ENCODE measurements around the gene RPTOR.

Gene RPTOR

GRCh38 chr17:80498920-80499410 is 45.7 kb upstream of the RPTOR start:
- Histone ChIP-seq H3K9ac (ENCODE audit: low read length) (peak overlapping the region; percentile 76), H3F3A (ENCODE audit: insufficient read depth, low read length) (0 out of 2 replicates have a peak, but pooled peaks cover 9% of the 10 kb centered on the region), H3K4me2 (ENCODE audit: low read length) (peak overlapping the region; percentile 81), H3K36me3 (ENCODE audit: insufficient read depth, low read length) (no peaks in the 10 kb centered on the region), H3K79me2 (ENCODE audit: insufficient read depth, low read length) (no peaks in the 10 kb centered on the region), H3K27me3 (ENCODE audit: insufficient read depth, low read length) (no peaks in the 10 kb centered on the region; the same call in 1 of the 2 replicates), H3K27ac (ENCODE audit: low read depth, low read length, poor library complexity, severe bottlenecking) (peak overlapping the region; percentile 89), H3K4me1 (ENCODE audit: insufficient read depth, low read length, severe bottlenecking) (peaks cover 45% of the 10 kb centered on the region), H4K20me1 (ENCODE audit: insufficient read depth, low read length) (no peaks in the 10 kb centered on the region), H3K9me3 (ENCODE audit: low read length) (peaks cover 4% of the 10 kb centered on the region; the same call in 1 of the 2 replicates), H2AFZ (ENCODE audit: low read length) (no peak overlapping the region), H3K4me3 (ENCODE audit: low read depth, low read length, poor library complexity, severe bottlenecking) (peak overlapping the region; percentile 56), H3K9me2 (ENCODE audit: low read depth, low read length) (no peaks in the 10 kb centered on the region)
- TF ChIP-seq, protein P1, sequence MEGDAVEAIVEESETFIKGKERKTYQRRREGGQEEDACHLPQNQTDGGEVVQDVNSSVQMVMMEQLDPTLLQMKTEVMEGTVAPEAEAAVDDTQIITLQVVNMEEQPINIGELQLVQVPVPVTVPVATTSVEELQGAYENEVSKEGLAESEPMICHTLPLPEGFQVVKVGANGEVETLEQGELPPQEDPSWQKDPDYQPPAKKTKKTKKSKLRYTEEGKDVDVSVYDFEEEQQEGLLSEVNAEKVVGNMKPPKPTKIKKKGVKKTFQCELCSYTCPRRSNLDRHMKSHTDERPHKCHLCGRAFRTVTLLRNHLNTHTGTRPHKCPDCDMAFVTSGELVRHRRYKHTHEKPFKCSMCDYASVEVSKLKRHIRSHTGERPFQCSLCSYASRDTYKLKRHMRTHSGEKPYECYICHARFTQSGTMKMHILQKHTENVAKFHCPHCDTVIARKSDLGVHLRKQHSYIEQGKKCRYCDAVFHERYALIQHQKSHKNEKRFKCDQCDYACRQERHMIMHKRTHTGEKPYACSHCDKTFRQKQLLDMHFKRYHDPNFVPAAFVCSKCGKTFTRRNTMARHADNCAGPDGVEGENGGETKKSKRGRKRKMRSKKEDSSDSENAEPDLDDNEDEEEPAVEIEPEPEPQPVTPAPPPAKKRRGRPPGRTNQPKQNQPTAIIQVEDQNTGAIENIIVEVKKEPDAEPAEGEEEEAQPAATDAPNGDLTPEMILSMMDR (IDR thresholded peaks at IDR 0.05; ENCODE audit: low read length): no peak
- TF ChIP-seq EZH2 (IDR thresholded peaks at IDR 0.05; ENCODE audit: borderline replicate concordance, low read length): no peak

GRCh38 chr17:80499560-80499959 is 45.1 kb upstream of the RPTOR start:
- TF ChIP-seq, protein P1 (IDR thresholded peaks at IDR 0.05; ENCODE audit: low read length): no peak
- no peak for TF ChIP-seq EZH2 (IDR thresholded peaks at IDR 0.05; ENCODE audit: borderline replicate concordance, low read length)
- Histone ChIP-seq H4K20me1 (ENCODE audit: insufficient read depth, low read length) (no peaks in the 10 kb centered on the region), H3K4me1 (ENCODE audit: insufficient read depth, low read length, severe bottlenecking) (peaks cover 45% of the 10 kb centered on the region), H3K27ac (ENCODE audit: low read depth, low read length, poor library complexity, severe bottlenecking) (peak overlapping the region; percentile 89), H3K27me3 (ENCODE audit: insufficient read depth, low read length) (no peaks in the 10 kb centered on the region; the same call in 1 of the 2 replicates), H3F3A (ENCODE audit: insufficient read depth, low read length) (0 out of 2 replicates have a peak, but pooled peaks cover 9% of the 10 kb centered on the region), H2AFZ (ENCODE audit: low read length) (no peak overlapping the region), H3K4me2 (ENCODE audit: low read length) (no peak overlapping the region), H3K4me3 (ENCODE audit: low read depth, low read length, poor library complexity, severe bottlenecking) (no peak overlapping the region), H3K9me3 (ENCODE audit: low read length) (peaks cover 4% of the 10 kb centered on the region; the same call in 1 of the 2 replicates), H3K9ac (ENCODE audit: low read length) (0 out of 2 replicates have a peak overlapping the region, but pooled peaks have one; percentile 76), H3K36me3 (ENCODE audit: insufficient read depth, low read length) (no peaks in the 10 kb centered on the region), H3K9me2 (ENCODE audit: low read depth, low read length) (no peaks in the 10 kb centered on the region), H3K79me2 (ENCODE audit: insufficient read depth, low read length) (no peaks in the 10 kb centered on the region)

- Histone ChIP-seq H4K20me1 (ENCODE audit: insufficient read depth, low read length) (no peaks in the 10 kb centered on the region), H3K79me2 (ENCODE audit: insufficient read depth, low read length) (no peaks in the 10 kb centered on the region), H3K27ac (ENCODE audit: low read depth, low read length, poor library complexity, severe bottlenecking) (peak overlapping the region; percentile 89), H3K27me3 (ENCODE audit: insufficient read depth, low read length) (no peaks in the 10 kb centered on the region; the same call in 1 of the 2 replicates), H3K4me2 (ENCODE audit: low read length) (no peak overlapping the region), H2AFZ (ENCODE audit: low read length) (no peak overlapping the region), H3K36me3 (ENCODE audit: insufficient read depth, low read length) (no peaks in the 10 kb centered on the region), H3K9ac (ENCODE audit: low read length) (no peak overlapping the region), H3F3A (ENCODE audit: insufficient read depth, low read length) (0 out of 2 replicates have a peak, but pooled peaks cover 9% of the 10 kb centered on the region), H3K9me2 (ENCODE audit: low read depth, low read length) (no peaks in the 10 kb centered on the region), H3K4me3 (ENCODE audit: low read depth, low read length, poor library complexity, severe bottlenecking) (no peak overlapping the region), H3K9me3 (ENCODE audit: low read length) (peaks cover 4% of the 10 kb centered on the region; the same call in 1 of the 2 replicates), H3K4me1 (ENCODE audit: insufficient read depth, low read length, severe bottlenecking) (peaks cover 45% of the 10 kb centered on the region)
- no peak for TF ChIP-seq EZH2 (IDR thresholded peaks at IDR 0.05; ENCODE audit: borderline replicate concordance, low read length)
- TF ChIP-seq, protein P1 (IDR thresholded peaks at IDR 0.05; ENCODE audit: low read length): no peak
Measured at GRCh38 chr17:80499961-80500665, 44.5 kb upstream of the RPTOR start.

Data from OCI-LY1 (cell line).